ENCODE measurements around the gene DMWD. TPM values are rescaled to one million over a fixed set of nuclear protein-coding genes. Genes with fewer than 3 reads are reported as not detected.

Gene DMWD
- total RNA-seq, 4 donors from 2014 or later: 4.4 to 103 (median 36.9) TPM

- DNase-seq: peak; percentile 75 to 77
- peak overlapping the region; percentile 47 to 94 for H3K4me3 ChIP-seq
- intact Hi-C loops (cut with DNase I; ENCODE audit: low total_unique reads): no loop called here
- TF ChIP-seq CTCF (IDR thresholded peaks at IDR 0.05) (peak in 2 of 4 experiments; percentile 1 to 3), POLR2A (IDR thresholded peaks at IDR 0.05) (peak; percentile 29 to 51)
- H3K9me3 ChIP-seq: no peaks in the 10 kb centered on the region
- no peaks in the 10 kb centered on the region for H3K27me3 ChIP-seq
- peak overlapping the region; percentile 90 to 92 for H3K27ac ChIP-seq
- H3K4me1 ChIP-seq: peaks cover 12 to 37% of the 10 kb centered on the region in 2 donors
- no peaks in the 10 kb centered on the region for H3K36me3 ChIP-seq
Measured at GRCh38 chr19:45767881-45768654, 24.6 kb downstream of the DMWD start.

GRCh38 chr19:45767410-45767880 lies 25.2 kb downstream of the DMWD start:
- Histone ChIP-seq H3K36me3 (no peaks in the 10 kb centered on the region), H3K27ac (peak overlapping the region; percentile 90 to 92), H3K27me3 (no peaks in the 10 kb centered on the region), H3K4me1 (peaks cover 12 to 37% of the 10 kb centered on the region in 2 donors), H3K4me3 (peak overlapping the region; percentile 47 to 94), H3K9me3 (no peaks in the 10 kb centered on the region)
- DNase-seq: peak; percentile 83 to 88
- TF ChIP-seq CTCF (IDR thresholded peaks at IDR 0.05) (peak in 2 of 4 experiments; percentile 5 to 10), POLR2A (IDR thresholded peaks at IDR 0.05) (peak; percentile 75 to 77)
- intact Hi-C loops (cut with DNase I; ENCODE audit: low total_unique reads): no loop called here

GRCh38 chr19:45766869-45767346 lies 25.7 kb downstream of the DMWD start:
- Histone ChIP-seq H3K4me1 (peaks cover 12 to 37% of the 10 kb centered on the region in 2 donors), H3K4me3 (peak overlapping the region; percentile 47 to 94), H3K27me3 (no peaks in the 10 kb centered on the region), H3K36me3 (no peaks in the 10 kb centered on the region), H3K9me3 (no peaks in the 10 kb centered on the region), H3K27ac (peak overlapping the region; percentile 90 to 92)
- intact Hi-C loops (cut with DNase I; ENCODE audit: low total_unique reads): no loop called here
- DNase-seq: no peak
- TF ChIP-seq POLR2A (IDR thresholded peaks at IDR 0.05) (no peak), CTCF (IDR thresholded peaks at IDR 0.05) (no peak)

- peaks cover 12 to 37% of the 10 kb centered on the region in 2 donors for H3K4me1 ChIP-seq
- TF ChIP-seq POLR2A (IDR thresholded peaks at IDR 0.05) (no peak), CTCF (IDR thresholded peaks at IDR 0.05) (no peak)
- no peaks in the 10 kb centered on the region for H3K27me3 ChIP-seq
- H3K27ac ChIP-seq: peak overlapping the region; percentile 90 to 92
- H3K9me3 ChIP-seq: no peaks in the 10 kb centered on the region
- intact Hi-C loops (cut with DNase I; ENCODE audit: low total_unique reads): no loop called here
- DNase-seq: peak in 1 of 2 donors; percentile 33
- H3K4me3 ChIP-seq: peak overlapping the region; percentile 47 to 94
- no peaks in the 10 kb centered on the region for H3K36me3 ChIP-seq
Measured at GRCh38 chr19:45766296-45766868, 26.3 kb downstream of the DMWD start.

All from uterus (tissue), 4 donors.